ENCODE results near the gene ARID1A.

DNA sequence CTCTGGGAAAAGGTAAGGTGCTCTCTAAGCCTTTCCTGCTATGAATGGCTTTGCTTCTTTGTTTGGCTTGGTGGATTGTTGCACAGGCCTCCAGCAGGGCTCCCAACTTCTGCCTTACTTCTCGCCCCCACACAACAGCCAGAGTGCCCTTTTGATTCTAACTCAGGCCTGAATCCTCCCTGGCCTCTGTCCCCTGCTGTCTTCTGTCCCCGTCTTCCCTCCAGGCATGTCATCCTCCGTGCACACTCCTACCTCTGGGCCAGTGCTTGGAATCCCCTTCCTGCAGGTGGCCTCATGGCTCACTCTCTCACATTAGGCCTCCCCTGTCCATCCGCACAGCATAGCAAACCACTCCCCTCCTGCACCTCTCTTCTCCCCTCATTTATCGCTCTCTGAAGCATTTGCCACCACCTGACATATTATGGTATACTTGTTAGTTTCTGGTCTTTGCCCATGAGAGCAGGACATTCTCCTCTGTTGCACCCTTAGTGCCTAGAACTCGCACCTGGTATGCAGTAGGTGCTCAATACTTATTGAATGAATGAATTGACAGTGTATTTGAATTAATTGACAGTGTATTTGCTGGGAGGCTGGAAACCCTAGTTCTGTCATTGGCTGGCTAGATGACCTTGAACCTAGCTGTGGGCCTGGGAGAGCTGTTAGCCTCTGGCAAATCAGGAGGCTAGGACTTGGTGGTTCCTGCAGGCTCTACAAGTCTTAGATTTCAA, 133.5 kb downstream of the ARID1A start:
- TF ChIP-seq, protein P1, sequence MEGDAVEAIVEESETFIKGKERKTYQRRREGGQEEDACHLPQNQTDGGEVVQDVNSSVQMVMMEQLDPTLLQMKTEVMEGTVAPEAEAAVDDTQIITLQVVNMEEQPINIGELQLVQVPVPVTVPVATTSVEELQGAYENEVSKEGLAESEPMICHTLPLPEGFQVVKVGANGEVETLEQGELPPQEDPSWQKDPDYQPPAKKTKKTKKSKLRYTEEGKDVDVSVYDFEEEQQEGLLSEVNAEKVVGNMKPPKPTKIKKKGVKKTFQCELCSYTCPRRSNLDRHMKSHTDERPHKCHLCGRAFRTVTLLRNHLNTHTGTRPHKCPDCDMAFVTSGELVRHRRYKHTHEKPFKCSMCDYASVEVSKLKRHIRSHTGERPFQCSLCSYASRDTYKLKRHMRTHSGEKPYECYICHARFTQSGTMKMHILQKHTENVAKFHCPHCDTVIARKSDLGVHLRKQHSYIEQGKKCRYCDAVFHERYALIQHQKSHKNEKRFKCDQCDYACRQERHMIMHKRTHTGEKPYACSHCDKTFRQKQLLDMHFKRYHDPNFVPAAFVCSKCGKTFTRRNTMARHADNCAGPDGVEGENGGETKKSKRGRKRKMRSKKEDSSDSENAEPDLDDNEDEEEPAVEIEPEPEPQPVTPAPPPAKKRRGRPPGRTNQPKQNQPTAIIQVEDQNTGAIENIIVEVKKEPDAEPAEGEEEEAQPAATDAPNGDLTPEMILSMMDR (conservative IDR thresholded peaks at IDR 0.05; ENCODE audit: low read depth, low read length): no peak
- TF ChIP-seq EZH2 (IDR thresholded peaks at IDR 0.05; ENCODE audit: borderline replicate concordance, low read depth, low read length, poor library complexity, severe bottlenecking): no peak

Measured in A673 (cell line).